D721Med (cell line): ENCODE data around the gene GJC1.

ENCODE experiments used
- DNase-seq: peaks from one replicate; pipeline ENCODE4 v3.0.0; 2011; ENCODE audit warnings: low spot score; ENCODE audit not compliant: insufficient read length
- FAIRE-seq: peaks from 2 replicates; lab custom pipeline; 2011; peaks lifted over from hg19 to GRCh38; lab: Jason Lieb, UNC
- CTCF ChIP-seq: IDR thresholded peaks from 2 replicates; pipeline ENCODE4 v1.5.1; 2012; ENCODE audit warnings: mild to moderate bottlenecking, control low read depth; ENCODE audit not compliant: insufficient read depth; ENCODE audit errors: missing control alignments

Gene GJC1

GRCh38 chr17:44751331-44751730, 78.8 kb downstream of the GJC1 start:
- DNase-seq (no peak), FAIRE-seq (no peak)
- TF ChIP-seq CTCF, result no peak

- no peak for TF ChIP-seq CTCF
- FAIRE-seq (no peak), DNase-seq (no peak)
Observed at GRCh38 chr17:44749980-44750318, 80.1 kb downstream of the GJC1 start.

- DNase-seq, result no peak
- TF ChIP-seq CTCF, result no peak
- no peak for FAIRE-seq
Observed at GRCh38 chr17:44749076-44749979, 80.8 kb downstream of the GJC1 start.
